H1 (cell line): Measurements from ENCODE around the gene CCDC185. TPM values are rescaled to one million over a fixed set of nuclear protein-coding genes. Genes with fewer than 3 reads are reported as not detected.

Experiments
- CTCF ChIA-PET: fragments of 300-600 bp; sonication (Branson Sonifier 250); formaldehyde crosslinking; loops from one replicate; lab custom pipeline; 2021; ENCODE audit not compliant: partially characterized antibody; lab: Charles Lee
- POLR2A ChIA-PET: fragments of 300-600 bp; sonication (Branson Sonifier 250); formaldehyde crosslinking; loops from one replicate; lab custom pipeline; 2021; ENCODE audit warnings: inconsistent platforms; ENCODE audit not compliant: partially characterized antibody; lab: Charles Lee
- DNase-seq, 2 experiments: peaks; one replicate each; pipeline versions ENCODE4 v3.0.0 to v3.0.0-alpha.2; 2010 to 2022; ENCODE audit warnings: low spot score in 2 of 2, low read depth in 1 of 2, mixed read lengths in 1 of 2
- FAIRE-seq: peaks from 2 replicates; lab custom pipeline; 2011; peaks lifted over from hg19 to GRCh38; lab: Jason Lieb, UNC
- H2AFZ ChIP-seq: 2 replicates; pipeline ENCODE4 v1.8.1; 2012; ENCODE audit warnings: low read length, inconsistent platforms
- H2AK5ac ChIP-seq: 2 replicates; pipeline ENCODE4 v1.6.1; 2013; ENCODE audit warnings: low read depth, low read length
- H2BK120ac ChIP-seq: replicated peaks from 2 replicates; pipeline ENCODE3; 2013; ENCODE audit warnings: low read depth, low read length, inconsistent platforms
- H2BK12ac ChIP-seq: 2 replicates; pipeline ENCODE4 v1.6.1; 2013; ENCODE audit warnings: low read depth, low read length
- H2BK15ac ChIP-seq: 2 replicates; pipeline ENCODE4 v1.6.1; 2013; ENCODE audit warnings: low read length
- H2BK20ac ChIP-seq: 2 replicates; pipeline ENCODE4 v1.6.1; 2013; ENCODE audit warnings: low read length
- H2BK5ac ChIP-seq: 2 replicates; pipeline ENCODE4 v1.6.1; 2013; ENCODE audit warnings: low read depth, low read length
- H3K14ac ChIP-seq: 2 replicates; pipeline ENCODE4 v1.6.1; 2013; ENCODE audit warnings: inconsistent platforms; ENCODE audit not compliant: insufficient read length
- H3K18ac ChIP-seq: 2 replicates; pipeline ENCODE4 v1.6.1; 2013; ENCODE audit warnings: low read length; ENCODE audit errors: extremely low read depth
- H3K23ac ChIP-seq: 2 replicates; pipeline ENCODE4 v1.6.1; 2013; ENCODE audit warnings: inconsistent platforms; ENCODE audit not compliant: insufficient read length
- H3K23me2 ChIP-seq: 2 replicates; pipeline ENCODE4 v1.6.1; 2013; ENCODE audit warnings: low read depth, low read length
- H3K27ac ChIP-seq: 2 replicates; pipeline ENCODE4 v1.6.1; 2011; ENCODE audit warnings: low read depth, low read length, inconsistent platforms
- H3K27me3 ChIP-seq, 4 experiments: replicated peaks in 1 of 4; 1 replicate in 1 of 4; 2 replicates in 3 of 4; pipeline versions ENCODE4 v1.6.1 to v1.8.1; 2011 to 2013; ENCODE audit warnings: low read length in 3 of 4, mild to moderate bottlenecking in 3 of 4, inconsistent platforms in 2 of 4, mixed read lengths in 2 of 4, moderate library complexity in 1 of 4; ENCODE audit not compliant: control insufficient read depth in 3 of 4, insufficient read depth in 3 of 4; ENCODE audit errors: extremely low read depth in 1 of 4
- H3K36me3 ChIP-seq, 4 experiments: 2 replicates each; pipeline versions ENCODE4 v1.6.1 to v1.8.1; 2011 to 2013; ENCODE audit warnings: mild to moderate bottlenecking in 4 of 4, low read length in 3 of 4, moderate library complexity in 2 of 4, control low read depth in 1 of 4, inconsistent platforms in 1 of 4; ENCODE audit not compliant: insufficient read depth in 4 of 4, control insufficient read depth in 2 of 4
- H3K4ac ChIP-seq: replicated peaks from 2 replicates; pipeline ENCODE3; 2013; ENCODE audit warnings: low read length, low read depth, mixed read lengths, inconsistent platforms; ENCODE audit not compliant: insufficient read length
- H3K4me1 ChIP-seq, 4 experiments: replicated peaks in 1 of 4; 1 replicate in 1 of 4; 2 replicates in 3 of 4; pipeline versions ENCODE4 v1.6.1 to v1.8.1; 2011 to 2013; ENCODE audit warnings: low read length in 3 of 4, inconsistent platforms in 2 of 4, mixed read lengths in 1 of 4; ENCODE audit not compliant: insufficient read depth in 4 of 4, control insufficient read depth in 3 of 4
- H3K4me2 ChIP-seq, 2 experiments: 2 replicates each; pipeline versions ENCODE4 v1.6.1 to v1.8.1; 2011 to 2013; ENCODE audit warnings: low read depth in 2 of 2, low read length in 2 of 2, control low read depth in 1 of 2, inconsistent platforms in 1 of 2, mild to moderate bottlenecking in 1 of 2; ENCODE audit not compliant: insufficient read depth in 1 of 2
- H3K4me3 ChIP-seq, 4 experiments: fragments of 200-600, 300-600 bp in 1 of 4; sonication (generic), shearing (Covaris generic), sonication (Bioruptor Twin) in 1 of 4; 2 replicates each; pipeline versions ENCODE4 v1.5.1 to v1.8.1; 2011 to 2016; ENCODE audit warnings: low read length in 4 of 4, low read depth in 3 of 4, control low read depth in 2 of 4, inconsistent platforms in 2 of 4, mild to moderate bottlenecking in 2 of 4, mixed read lengths in 1 of 4, moderate library complexity in 1 of 4; ENCODE audit not compliant: insufficient read depth in 2 of 4; ENCODE audit errors: extremely low read depth in 1 of 4
- H3K56ac ChIP-seq: replicated peaks from 2 replicates; pipeline ENCODE3; 2013; ENCODE audit warnings: low read depth, mild to moderate bottlenecking, mixed read lengths, low read length, inconsistent platforms; ENCODE audit not compliant: insufficient read length
- H3K79me1 ChIP-seq: 2 replicates; pipeline ENCODE4 v1.6.1; 2013; ENCODE audit warnings: low read depth, low read length, control low read depth
- H3K79me2 ChIP-seq, 2 experiments: 2 replicates each; pipeline versions ENCODE4 v1.6.1 to v1.8.1; 2012 to 2013; ENCODE audit warnings: low read length in 2 of 2, mild to moderate bottlenecking in 2 of 2, inconsistent platforms in 1 of 2; ENCODE audit not compliant: insufficient read depth in 2 of 2, control insufficient read depth in 1 of 2
- H3K9ac ChIP-seq, 4 experiments: replicated peaks in 1 of 4; 1 replicate in 1 of 4; 2 replicates in 3 of 4; pipeline versions ENCODE4 v1.6.1 to v1.8.1; 2011 to 2013; ENCODE audit warnings: low read depth in 3 of 4, low read length in 3 of 4, control low read depth in 2 of 4, mild to moderate bottlenecking in 2 of 4, moderate library complexity in 2 of 4, inconsistent platforms in 1 of 4; ENCODE audit errors: extremely low read depth in 1 of 4
- H3K9me3 ChIP-seq, 2 experiments: 2 replicates each; pipeline versions ENCODE4 v1.6.1 to v1.8.1; 2012 to 2013; ENCODE audit warnings: mild to moderate bottlenecking in 2 of 2, moderate library complexity in 2 of 2, control low read depth in 1 of 2, inconsistent platforms in 1 of 2, low read depth in 1 of 2, low read length in 1 of 2, mixed read lengths in 1 of 2; ENCODE audit not compliant: insufficient read depth in 2 of 2
- H4K20me1 ChIP-seq, 2 experiments: replicated peaks in 1 of 2; 2 replicates each; pipeline versions ENCODE3 to v1.8.1; 2011 to 2013; ENCODE audit warnings: inconsistent platforms in 2 of 2, low read length in 2 of 2, mild to moderate bottlenecking in 1 of 2; ENCODE audit not compliant: insufficient read depth in 2 of 2, control insufficient read depth in 1 of 2
- H4K5ac ChIP-seq: 2 replicates; pipeline ENCODE4 v1.6.1; 2013; ENCODE audit warnings: low read length, low read depth, mixed read lengths, inconsistent platforms; ENCODE audit not compliant: insufficient read length
- H4K8ac ChIP-seq: 2 replicates; pipeline ENCODE4 v1.8.0; 2013; ENCODE audit warnings: mild to moderate bottlenecking, moderate library complexity, low read length, inconsistent platforms; ENCODE audit not compliant: insufficient read depth; ENCODE audit errors: extremely low read depth
- H4K91ac ChIP-seq: replicated peaks from 2 replicates; pipeline ENCODE3; 2013; ENCODE audit warnings: low read length, mixed read lengths, inconsistent platforms; ENCODE audit not compliant: insufficient read length
- CTCF ChIP-seq, 3 experiments: IDR thresholded peaks; 1 replicate in 2 of 3; 2 replicates in 1 of 3; pipeline versions ENCODE4 v1.5.1 to v1.6.1; 2011; ENCODE audit warnings: low read length in 3 of 3, mild to moderate bottlenecking in 3 of 3, inconsistent platforms in 2 of 3, low read depth in 1 of 3, moderate library complexity in 1 of 3; ENCODE audit not compliant: insufficient read depth in 1 of 3; ENCODE audit errors: control extremely low read depth in 1 of 3
- FOSL1 ChIP-seq: IDR thresholded peaks from 2 replicates; pipeline ENCODE4 v1.6.1; 2011; ENCODE audit warnings: mild to moderate bottlenecking, low read depth, low read length, moderate library complexity; ENCODE audit not compliant: insufficient read depth
- GTF2F1 ChIP-seq: IDR thresholded peaks from 2 replicates; pipeline ENCODE4 v1.6.1; 2012; ENCODE audit warnings: low read depth, low read length, improper control_type of control experiment, borderline replicate concordance
- KDM4A ChIP-seq: IDR thresholded peaks from one replicate; pipeline ENCODE4 v1.7.1; 2012; ENCODE audit warnings: low read depth, mild to moderate bottlenecking, moderate library complexity, low read length, inconsistent platforms; ENCODE audit not compliant: severe bottlenecking
- MAFK ChIP-seq: IDR thresholded peaks from 2 replicates; pipeline ENCODE4 v1.6.1; 2012; ENCODE audit warnings: low read depth, mild to moderate bottlenecking, improper control_type of control experiment, low read length
- RNF2 ChIP-seq: fragments of 200-900, 300-1000 bp; sonication (generic); IDR thresholded peaks from 2 replicates; pipeline ENCODE4 v1.7.1; 2016; ENCODE audit warnings: borderline replicate concordance, low read depth, mild to moderate bottlenecking, antibody characterized with exemption, low read length; ENCODE audit not compliant: poor library complexity, severe bottlenecking; ENCODE audit errors: missing control alignments
- SIN3A ChIP-seq, 2 experiments: IDR thresholded peaks in 1 of 2; conservative IDR thresholded peaks in 1 of 2; 2 replicates each; pipeline ENCODE4 v1.6.1; 2011 to 2012; ENCODE audit warnings: low read length in 2 of 2, improper control_type of control experiment in 1 of 2, low read depth in 1 of 2, mild to moderate bottlenecking in 1 of 2
- SIX5 ChIP-seq: IDR thresholded peaks from 2 replicates; pipeline ENCODE4 v1.6.1; 2011; ENCODE audit warnings: mild to moderate bottlenecking, low read depth, low read length
- WGBS, 2 experiments: shearing (Covaris generic) in 1 of 2; methylation state at CpG; one replicate each; pipeline versions ENCODE4 v1.1.6 to v1.1.7; 2013 to 2015; ENCODE audit warnings: low lambda C conversion rate in 2 of 2, mixed read lengths in 2 of 2, inconsistent platforms in 1 of 2, low coverage in 1 of 2, missing lambda C conversion rate in 1 of 2; ENCODE audit not compliant: insufficient replicate concordance in 2 of 2, insufficient coverage in 1 of 2, insufficient read length in 1 of 2; ENCODE audit errors: extremely low coverage in 1 of 2, missing lambda C conversion rate in 1 of 2; 5-methylcytosine and 5-hydroxymethylcytosine counted together
- polyA plus RNA-seq, 7 experiments: library from polyadenylated mRNA; depleted of rRNA in 3 of 7; stranded (reverse) in 5 of 7; unstranded in 2 of 7; fragments of >200 nt in 5 of 7; fragments of 200-250 nt in 2 of 7; gene quantifications; 1 replicate in 5 of 7; 2 replicates in 1 of 7; 4 replicates in 1 of 7; pipeline versions ENCODE4 v1.2.1 to v1.2.3, GENCODE V29; 2011 to 2013; ENCODE audit warnings: missing spikeins in 2 of 7, mixed read lengths in 2 of 7
- total RNA-seq: library from RNA; stranded (reverse); fragmentation: NEBNext Ultra II Directional; extraction: Animal tissue kit (Norgen Biotek cat#: 25700); gene quantifications from 2 replicates; pipeline ENCODE4 v1.2.1, GENCODE V29; 2021

CCDC185 gene
- total and polyA plus RNA-seq, 2 of the 8 experiments (the other 6 are each of a cell fraction or from before 2014, with no cell fraction given): not detected

DNA sequence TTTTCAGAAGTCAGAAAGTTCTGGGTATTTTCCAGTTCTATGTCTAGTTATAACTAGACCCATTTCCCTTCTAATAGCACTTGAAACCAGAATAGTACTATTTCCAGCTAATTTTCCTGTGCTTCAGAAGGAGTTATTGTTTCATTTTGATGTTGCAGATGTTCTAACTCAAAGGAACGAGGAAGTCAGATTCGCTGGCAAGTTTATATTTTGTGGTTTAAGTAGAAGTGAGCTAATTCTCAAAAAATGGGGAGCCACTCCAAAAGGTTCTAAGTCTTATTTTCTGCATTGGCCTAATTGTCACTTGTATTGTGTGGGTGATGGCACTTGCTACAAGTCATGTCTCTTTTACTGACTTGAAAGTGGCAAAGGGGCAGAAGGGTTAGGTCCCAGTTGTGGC is 18.1 kb downstream of the CCDC185 start:
- no peak overlapping the region for H2AFZ ChIP-seq
- no peak for DNase-seq
- H3K79me1 ChIP-seq: no peaks in the 10 kb centered on the region
- ChIA-PET CTCF (interaction anchor here (1.3 kb wide), 1 partner anchor 51 kb away, joined by 3 read pairs; no protein-coding TSS in a partner anchor), POLR2A (interaction anchor here (1.6 kb wide), 1 partner anchor 10 kb away, joined by 3 read pairs; no protein-coding TSS in a partner anchor)
- H2BK20ac ChIP-seq: no peak overlapping the region
- H3K18ac ChIP-seq: no peak overlapping the region
- no peaks in the 10 kb centered on the region for H3K23me2 ChIP-seq
- TF ChIP-seq CTCF (IDR thresholded peaks at IDR 0.05; ENCODE audit: control extremely low read depth in 1 of 3, insufficient read depth in 1 of 3, low read depth in 1 of 3, low read length in 3 of 3) (no peak), KDM4A (no peak), MAFK (no peak), SIX5 (no peak), SIN3A (conservative IDR thresholded peaks at IDR 0.05 in 1 of 2, IDR thresholded peaks at IDR 0.05 in 1 of 2; ENCODE audit: low read depth in 1 of 2, low read length in 2 of 2) (no peak), RNF2 (no peak), FOSL1 (no peak), GTF2F1 (no peak)
- TF ChIP-seq, all 59 proteins: peak for 0
- Histone ChIP-seq H3K27me3 (no peaks in the 10 kb centered on the region), H4K20me1 (no peaks in the 10 kb centered on the region), H3K27ac (no peak overlapping the region), H3K23ac (no peak overlapping the region), H4K5ac (no peak overlapping the region), H3K4me2 (no peak overlapping the region), H4K8ac (no peak overlapping the region), H3K56ac (no peak overlapping the region), H2BK5ac (no peak overlapping the region), H3K9ac (no peak overlapping the region), H3K9me3 (no peaks in the 10 kb centered on the region), H3K79me2 (no peaks in the 10 kb centered on the region), H2BK12ac (no peak overlapping the region), H3K4me3 (no peak overlapping the region), H2BK15ac (no peak overlapping the region), H2BK120ac (no peak overlapping the region), H3K4me1 (no peaks in the 10 kb centered on the region), H3K14ac (no peak overlapping the region), H2AK5ac (no peak overlapping the region), H3K4ac (no peak overlapping the region), H4K91ac (no peak overlapping the region), H3K36me3 (no peaks in the 10 kb centered on the region)
- no peak for FAIRE-seq
- WGBS, 2 experiments: 88% methylated on average over 2 of the region's 2 CpGs; no CpG with 5 or more reads in 1 of the 2 experiments
